A673 (cell line): Measurements from ENCODE around the gene DNAH1. TPM values are rescaled to one million over a fixed set of nuclear protein-coding genes. Genes with fewer than 3 reads are reported as not detected.

ENCODE experiments used
- BruUV-seq: library from RNA; stranded (reverse); fragments of 400-500 nt; replicated peaks from 2 replicates; lab custom pipeline; 2021; lab: Mats Ljungman, UMichigan
- CTCF ChIA-PET: fragments of 300-600 bp; sonication (Branson Sonifier 250); formaldehyde crosslinking; loops from one replicate; lab custom pipeline; 2022; ENCODE audit warnings: antibody characterized with exemption; lab: Charles Lee
- POLR2A ChIA-PET: fragments of 300-600 bp; sonication (Branson Sonifier 250); formaldehyde crosslinking; loops from one replicate; lab custom pipeline; 2022; ENCODE audit warnings: antibody characterized with exemption; ENCODE audit not compliant: low non-redundant PET; lab: Charles Lee
- DNase-seq: peaks from one replicate; pipeline ENCODE4 v3.0.0-alpha.2; 2015; ENCODE audit warnings: low spot score
- H3K27ac ChIP-seq: fragments of 200-600 bp; sonication (generic); 2 replicates; pipeline ENCODE4 v1.5.1; 2016; ENCODE audit warnings: mixed run types, low read depth, mild to moderate bottlenecking, mixed read lengths, antibody characterized with exemption, low read length; ENCODE audit not compliant: poor library complexity, severe bottlenecking
- H3K27me3 ChIP-seq: fragments of 200-600 bp; sonication (generic); replicated peaks from 2 replicates; pipeline ENCODE4 v1.6.1; 2017; ENCODE audit warnings: mixed run types, low read depth, mild to moderate bottlenecking, mixed read lengths, antibody characterized with exemption, low read length; ENCODE audit not compliant: insufficient read depth, poor library complexity
- H3K36me3 ChIP-seq: fragments of 200-600 bp; sonication (generic); 2 replicates; pipeline ENCODE4 v1.6.1; 2016; ENCODE audit warnings: mixed run types, mild to moderate bottlenecking, mixed read lengths, antibody characterized with exemption, low read length; ENCODE audit not compliant: insufficient read depth, poor library complexity, severe bottlenecking
- H3K4me1 ChIP-seq: fragments of 200-600 bp; sonication (generic); 2 replicates; pipeline ENCODE4 v1.6.1; 2017; ENCODE audit warnings: mixed run types, mild to moderate bottlenecking, mixed read lengths, antibody characterized with exemption, low read length; ENCODE audit not compliant: insufficient read depth, poor library complexity, severe bottlenecking
- H3K4me3 ChIP-seq: fragments of 200-600 bp; sonication (generic); 2 replicates; pipeline ENCODE4 v1.5.1; 2016; ENCODE audit warnings: low read depth, mixed run types, mild to moderate bottlenecking, mixed read lengths, low read length; ENCODE audit not compliant: poor library complexity, severe bottlenecking
- H3K9me3 ChIP-seq: fragments of 200-600 bp; sonication (generic); 2 replicates; pipeline ENCODE4 v1.6.1; 2016; ENCODE audit warnings: mixed run types, low read depth, mild to moderate bottlenecking, mixed read lengths, antibody characterized with exemption, low read length; ENCODE audit not compliant: poor library complexity, severe bottlenecking
- CTCF ChIP-seq: fragments of 300-800, 200-600 bp; sonication (generic); conservative IDR thresholded peaks from 2 replicates; pipeline ENCODE4 v1.5.1; 2017; ENCODE audit warnings: low read depth, mild to moderate bottlenecking, antibody characterized with exemption, low read length, moderate library complexity, mixed read lengths
- EZH2 ChIP-seq: fragments of 200-600 bp; sonication (generic); IDR thresholded peaks from 2 replicates; pipeline ENCODE4 v1.6.1; 2017; ENCODE audit warnings: borderline replicate concordance, low read depth, mild to moderate bottlenecking, mixed read lengths, antibody characterized with exemption, low read length; ENCODE audit not compliant: poor library complexity, severe bottlenecking
- intact Hi-C: fragments of 100-400 bp; cut with micrococcal nuclease; formaldehyde crosslinking; loops from one replicate; pipeline ENCODE4 v1.10.0; 2022; ENCODE audit not compliant: unreplicated experiment
- total RNA-seq: library from RNA; stranded (reverse); gene quantifications from 2 replicates; pipeline ENCODE4 v1.2.3, GENCODE V29; 2021

The DNAH1 gene
- total RNA-seq, 1 experiment from 2014 or later = 1.3 TPM

GRCh38 chr3:52399131-52399530, 83.0 kb downstream of the DNAH1 start:
- no peak for DNase-seq
- BruUV-seq = no TSS peak
- TF ChIP-seq EZH2 = no peak
- no peak for TF ChIP-seq CTCF
- no peak overlapping the region for H3K27ac ChIP-seq
- POLR2A ChIA-PET = no interaction called here
- no peaks in the 10 kb centered on the region for H3K36me3 ChIP-seq
- CTCF ChIA-PET = no interaction called here
- intact Hi-C loops = no loop called here
- H3K4me1 ChIP-seq = no peaks in the 10 kb centered on the region
- H3K27me3 ChIP-seq = no peaks in the 10 kb centered on the region
- H3K4me3 ChIP-seq = no peak overlapping the region
- no peaks in the 10 kb centered on the region for H3K9me3 ChIP-seq

GRCh38 chr3:52399593-52399992, 83.5 kb downstream of the DNAH1 start:
- Histone ChIP-seq H3K4me1 (no peaks in the 10 kb centered on the region), H3K27ac (no peak overlapping the region), H3K4me3 (no peak overlapping the region), H3K36me3 (no peaks in the 10 kb centered on the region), H3K9me3 (no peaks in the 10 kb centered on the region), H3K27me3 (no peaks in the 10 kb centered on the region)
- intact Hi-C loops = no loop called here
- ChIA-PET POLR2A (no interaction called here), CTCF (no interaction called here)
- DNase-seq = no peak
- TF ChIP-seq EZH2 (no peak), CTCF (no peak)
- BruUV-seq = no TSS peak

GRCh38 chr3:52400275-52400793, 84.2 kb downstream of the DNAH1 start:
- CTCF ChIA-PET = interaction anchor here (0.6 kb wide), 1 partner anchor 162 kb away, joined by 9 read pairs; no protein-coding TSS in a partner anchor
- H3K36me3 ChIP-seq = peaks cover 3% of the 10 kb centered on the region
- intact Hi-C loops = no loop called here
- no peaks in the 10 kb centered on the region for H3K4me1 ChIP-seq
- BruUV-seq = no TSS peak
- no peaks in the 10 kb centered on the region for H3K9me3 ChIP-seq
- TF ChIP-seq EZH2 (no peak), CTCF (no peak)
- no peak for DNase-seq
- POLR2A ChIA-PET = no interaction called here
- no peaks in the 10 kb centered on the region for H3K27me3 ChIP-seq
- no peak overlapping the region for H3K4me3 ChIP-seq
- H3K27ac ChIP-seq = no peak overlapping the region
